ENCODE results near the gene MNAT1. TPM values are rescaled to one million over a fixed set of nuclear protein-coding genes. Genes with fewer than 3 reads are reported as not detected.
A peak's percentile ranks its signal among the peaks of the same experiment; 100 is the strongest.

The MNAT1 gene
- total and polyA plus RNA-seq, 2 experiments from 2014 or later: 34.4 to 60.9 TPM

DNA sequence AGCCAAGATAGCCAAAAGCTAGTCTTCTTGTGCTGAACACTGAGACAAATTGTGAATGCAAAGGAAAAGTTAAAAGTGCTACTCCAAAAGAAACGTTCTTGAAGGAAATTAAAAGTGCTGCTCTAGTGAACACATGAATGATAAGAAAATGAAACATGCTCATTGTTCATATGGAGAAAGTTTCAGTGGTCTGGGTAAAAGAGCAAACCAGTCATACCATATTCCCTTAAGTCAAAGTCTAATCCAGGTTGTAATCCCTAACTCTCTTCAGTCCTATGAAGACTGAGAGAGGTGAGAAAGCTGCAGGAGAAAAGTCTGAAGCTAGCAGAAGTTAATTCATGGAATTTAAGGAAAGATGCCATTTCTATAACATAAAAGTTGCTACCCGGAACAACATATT lies 121.5 kb downstream of the MNAT1 start:
- 88% methylated on average over 2 of the region's 2 CpGs for WGBS (ENCODE audit: low lambda C conversion rate, missing lambda C conversion rate)
- Histone ChIP-seq H3K4me1 (ENCODE audit: insufficient read depth) (peaks cover 3% of the 10 kb centered on the region), H3K36me3 (replicated peaks; ENCODE audit: insufficient read depth, low read depth) (no peaks in the 10 kb centered on the region), H4K20me1 (ENCODE audit: insufficient read depth, poor library complexity, severe bottlenecking) (no peaks in the 10 kb centered on the region), H3K9me3 (ENCODE audit: low read depth) (no peaks in the 10 kb centered on the region), H2AFZ (no peak overlapping the region), H3K9me2 (replicated peaks; ENCODE audit: insufficient read depth) (no peaks in the 10 kb centered on the region), H3K27me3 (no peaks in the 10 kb centered on the region), H3K4me2 (no peak overlapping the region), H3K79me2 (peaks cover 4% of the 10 kb centered on the region), H3K4me3 (no peak overlapping the region), H3K27ac (no peak overlapping the region)
- no peak for DNase-seq (ENCODE audit: low spot score)
- TF ChIP-seq, protein P1, sequence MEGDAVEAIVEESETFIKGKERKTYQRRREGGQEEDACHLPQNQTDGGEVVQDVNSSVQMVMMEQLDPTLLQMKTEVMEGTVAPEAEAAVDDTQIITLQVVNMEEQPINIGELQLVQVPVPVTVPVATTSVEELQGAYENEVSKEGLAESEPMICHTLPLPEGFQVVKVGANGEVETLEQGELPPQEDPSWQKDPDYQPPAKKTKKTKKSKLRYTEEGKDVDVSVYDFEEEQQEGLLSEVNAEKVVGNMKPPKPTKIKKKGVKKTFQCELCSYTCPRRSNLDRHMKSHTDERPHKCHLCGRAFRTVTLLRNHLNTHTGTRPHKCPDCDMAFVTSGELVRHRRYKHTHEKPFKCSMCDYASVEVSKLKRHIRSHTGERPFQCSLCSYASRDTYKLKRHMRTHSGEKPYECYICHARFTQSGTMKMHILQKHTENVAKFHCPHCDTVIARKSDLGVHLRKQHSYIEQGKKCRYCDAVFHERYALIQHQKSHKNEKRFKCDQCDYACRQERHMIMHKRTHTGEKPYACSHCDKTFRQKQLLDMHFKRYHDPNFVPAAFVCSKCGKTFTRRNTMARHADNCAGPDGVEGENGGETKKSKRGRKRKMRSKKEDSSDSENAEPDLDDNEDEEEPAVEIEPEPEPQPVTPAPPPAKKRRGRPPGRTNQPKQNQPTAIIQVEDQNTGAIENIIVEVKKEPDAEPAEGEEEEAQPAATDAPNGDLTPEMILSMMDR (IDR thresholded peaks at IDR 0.05; ENCODE audit: poor library complexity): no peak
- no peak for TF ChIP-seq EZH2phosphoT487 (IDR thresholded peaks at IDR 0.05; ENCODE audit: low read depth, severe bottlenecking, unreplicated experiment)
- TF ChIP-seq EZH2 (IDR thresholded peaks at IDR 0.05; ENCODE audit: borderline replicate concordance): no peak

DNA sequence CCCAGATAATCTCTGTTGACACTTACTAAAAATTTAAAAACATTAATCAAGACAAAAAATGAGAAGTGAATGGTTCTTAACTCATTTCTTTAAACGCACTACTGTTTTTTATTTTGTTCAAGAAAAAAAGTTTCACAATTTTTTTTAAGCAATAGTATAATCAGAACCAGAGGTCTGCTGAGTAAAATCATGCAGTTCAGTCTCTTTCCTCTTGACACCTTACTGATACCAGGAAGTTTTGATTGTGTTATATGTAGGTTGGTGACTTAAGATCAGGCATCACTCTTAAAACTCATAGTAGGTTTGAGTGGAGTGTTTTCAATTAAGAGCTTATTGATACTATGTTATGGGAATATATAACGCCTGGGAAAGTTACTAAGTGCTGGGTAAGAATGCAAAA lies 125.0 kb downstream of the MNAT1 start:
- Histone ChIP-seq H4K20me1 (ENCODE audit: insufficient read depth, poor library complexity, severe bottlenecking) (no peaks in the 10 kb centered on the region), H3K79me2 (no peaks in the 10 kb centered on the region), H3K36me3 (replicated peaks; ENCODE audit: insufficient read depth, low read depth) (no peaks in the 10 kb centered on the region), H2AFZ (no peak overlapping the region), H3K9me2 (replicated peaks; ENCODE audit: insufficient read depth) (no peaks in the 10 kb centered on the region), H3K4me1 (ENCODE audit: insufficient read depth) (peaks cover 18% of the 10 kb centered on the region), H3K4me3 (no peak overlapping the region), H3K27ac (no peak overlapping the region), H3K4me2 (no peak overlapping the region), H3K9me3 (ENCODE audit: low read depth) (no peaks in the 10 kb centered on the region), H3K27me3 (no peaks in the 10 kb centered on the region)
- TF ChIP-seq, protein P1 (IDR thresholded peaks at IDR 0.05; ENCODE audit: poor library complexity): no peak
- no peak for TF ChIP-seq EZH2phosphoT487 (IDR thresholded peaks at IDR 0.05; ENCODE audit: low read depth, severe bottlenecking, unreplicated experiment)
- no peak for TF ChIP-seq EZH2 (IDR thresholded peaks at IDR 0.05; ENCODE audit: borderline replicate concordance)
- no peak for DNase-seq (ENCODE audit: low spot score)
- 79% methylated on average over 2 of the region's 2 CpGs for WGBS (ENCODE audit: low lambda C conversion rate, missing lambda C conversion rate)

DNA sequence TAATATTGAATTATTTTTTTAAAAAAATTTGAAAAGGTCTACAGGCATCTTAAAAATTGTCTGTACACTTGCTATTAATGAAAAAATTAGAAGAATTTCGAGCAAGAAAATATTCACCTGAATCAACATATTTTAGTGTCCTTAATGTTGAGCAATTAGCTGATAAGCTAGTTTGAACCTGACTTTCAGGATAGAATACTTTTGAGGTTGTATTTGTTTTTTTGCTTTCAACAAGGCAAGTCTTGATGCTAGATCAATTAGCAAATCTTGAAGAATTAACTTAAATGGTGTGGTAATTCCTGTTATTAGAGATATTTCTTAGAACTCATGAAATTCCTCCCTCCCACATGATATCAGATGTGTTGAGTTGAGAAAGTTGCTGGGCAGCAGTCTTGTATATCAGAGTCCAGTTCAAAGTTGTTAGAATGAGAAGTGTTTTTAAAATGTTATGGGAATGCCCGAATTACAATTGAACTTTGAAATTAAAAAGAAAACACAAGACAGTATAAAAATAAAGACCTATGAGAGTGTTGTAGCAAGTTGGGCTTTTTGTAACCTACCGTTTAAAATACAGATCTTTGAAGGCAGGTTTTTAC lies 127.1 kb downstream of the MNAT1 start:
- Histone ChIP-seq H3K4me1 (ENCODE audit: insufficient read depth) (peaks cover 18% of the 10 kb centered on the region), H3K27me3 (no peaks in the 10 kb centered on the region), H3K27ac (peak overlapping the region; percentile 11), H3K36me3 (replicated peaks; ENCODE audit: insufficient read depth, low read depth) (no peaks in the 10 kb centered on the region), H3K9me3 (ENCODE audit: low read depth) (no peaks in the 10 kb centered on the region), H3K79me2 (no peaks in the 10 kb centered on the region), H3K4me3 (no peak overlapping the region), H3K9me2 (replicated peaks; ENCODE audit: insufficient read depth) (no peaks in the 10 kb centered on the region), H4K20me1 (ENCODE audit: insufficient read depth, poor library complexity, severe bottlenecking) (no peaks in the 10 kb centered on the region), H3K4me2 (peak overlapping the region; percentile 61), H2AFZ (no peak overlapping the region)
- 52% methylated on average over 3 of the region's 3 CpGs for WGBS (ENCODE audit: low lambda C conversion rate, missing lambda C conversion rate)
- no peak for DNase-seq (ENCODE audit: low spot score)
- TF ChIP-seq, protein P1 (IDR thresholded peaks at IDR 0.05; ENCODE audit: poor library complexity): no peak
- TF ChIP-seq EZH2 (IDR thresholded peaks at IDR 0.05; ENCODE audit: borderline replicate concordance) (no peak), EZH2phosphoT487 (IDR thresholded peaks at IDR 0.05; ENCODE audit: low read depth, severe bottlenecking, unreplicated experiment) (no peak)

Data from hepatocyte (in vitro differentiated cells).